ENCODE results near the gene RB1.
A peak's percentile ranks its signal among the peaks of the same experiment; 100 is the strongest.

RB1 gene

DNA sequence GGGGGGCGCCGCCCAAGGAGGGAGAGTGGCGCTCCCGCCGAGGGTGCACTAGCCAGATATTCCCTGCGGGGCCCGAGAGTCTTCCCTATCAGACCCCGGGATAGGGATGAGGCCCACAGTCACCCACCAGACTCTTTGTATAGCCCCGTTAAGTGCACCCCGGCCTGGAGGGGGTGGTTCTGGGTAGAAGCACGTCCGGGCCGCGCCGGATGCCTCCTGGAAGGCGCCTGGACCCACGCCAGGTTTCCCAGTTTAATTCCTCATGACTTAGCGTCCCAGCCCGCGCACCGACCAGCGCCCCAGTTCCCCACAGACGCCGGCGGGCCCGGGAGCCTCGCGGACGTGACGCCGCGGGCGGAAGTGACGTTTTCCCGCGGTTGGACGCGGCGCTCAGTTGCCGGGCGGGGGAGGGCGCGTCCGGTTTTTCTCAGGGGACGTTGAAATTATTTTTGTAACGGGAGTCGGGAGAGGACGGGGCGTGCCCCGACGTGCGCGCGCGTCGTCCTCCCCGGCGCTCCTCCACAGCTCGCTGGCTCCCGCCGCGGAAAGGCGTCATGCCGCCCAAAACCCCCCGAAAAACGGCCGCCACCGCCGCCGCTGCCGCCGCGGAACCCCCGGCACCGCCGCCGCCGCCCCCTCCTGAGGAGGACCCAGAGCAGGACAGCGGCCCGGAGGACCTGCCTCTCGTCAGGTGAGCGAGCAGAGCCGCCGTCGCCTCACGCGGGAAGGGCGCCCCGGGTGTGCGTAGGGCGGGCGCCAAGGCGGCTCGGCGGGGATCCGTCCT is at the start of gene RB1:
RB1 (plus strand) TSS at position 393 of the 784 bp plus-strand sequence; CDS start at position 555, 162 bp downstream.
- DNase-seq = peak; percentile 78

DNA sequence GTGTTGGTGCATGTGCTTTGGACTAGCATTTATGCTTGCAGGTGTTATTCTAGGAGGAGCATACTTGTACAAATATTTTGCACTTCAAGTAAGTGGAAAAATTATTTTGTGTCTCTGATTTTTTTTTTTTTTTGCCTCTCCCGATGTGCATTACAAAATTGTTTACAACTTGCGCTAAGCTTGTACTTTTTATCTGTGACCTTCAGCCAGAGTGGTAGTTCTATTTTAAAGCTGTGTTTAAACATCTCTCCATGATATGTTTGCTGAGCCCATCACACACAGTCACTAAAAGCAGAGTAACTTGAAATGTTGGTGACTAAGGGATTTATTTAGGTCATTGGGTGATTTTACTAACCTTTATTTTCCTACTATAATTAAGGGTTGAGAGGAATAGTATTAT is 49.7 kb upstream of the RB1 start:
- no peak for DNase-seq

DNA sequence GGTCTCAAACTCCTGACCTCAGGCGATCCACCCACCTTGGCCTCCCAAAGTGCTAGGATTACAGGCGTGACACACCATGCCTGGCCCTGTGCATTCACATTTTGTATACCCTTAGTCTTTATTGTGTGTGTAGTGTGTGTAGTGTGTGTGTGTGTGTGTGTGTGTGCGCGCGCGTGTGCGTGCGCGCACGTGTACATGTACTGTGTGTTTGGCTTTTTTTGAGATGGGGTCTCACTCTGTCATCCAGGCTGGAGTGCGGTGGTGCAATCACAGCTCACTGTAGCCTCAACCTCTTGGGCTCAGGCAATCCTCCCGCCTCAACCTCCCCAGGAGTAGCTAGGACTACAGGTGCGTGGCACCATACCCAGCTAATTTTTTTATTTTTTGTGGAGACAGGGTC is 48.5 kb upstream of the RB1 start:
- DNase-seq = no peak

DNA sequence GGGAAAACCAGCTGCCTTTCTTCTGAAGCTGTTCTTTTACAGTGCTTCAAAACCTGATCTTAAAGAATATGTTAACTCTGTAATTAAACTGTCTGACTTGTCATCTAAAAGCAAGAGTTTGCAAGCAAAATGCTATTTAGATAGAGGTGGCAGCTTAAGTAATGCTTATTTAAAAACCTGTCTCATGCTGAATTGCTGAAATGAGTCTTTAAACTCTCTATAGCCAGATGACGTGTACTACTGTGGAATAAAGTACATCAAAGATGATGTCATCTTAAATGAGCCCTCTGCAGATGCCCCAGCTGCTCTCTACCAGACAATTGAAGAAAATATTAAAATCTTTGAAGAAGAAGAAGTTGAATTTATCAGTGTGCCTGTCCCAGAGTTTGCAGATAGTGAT is 47.6 kb upstream of the RB1 start:
- DNase-seq = no peak

DNA sequence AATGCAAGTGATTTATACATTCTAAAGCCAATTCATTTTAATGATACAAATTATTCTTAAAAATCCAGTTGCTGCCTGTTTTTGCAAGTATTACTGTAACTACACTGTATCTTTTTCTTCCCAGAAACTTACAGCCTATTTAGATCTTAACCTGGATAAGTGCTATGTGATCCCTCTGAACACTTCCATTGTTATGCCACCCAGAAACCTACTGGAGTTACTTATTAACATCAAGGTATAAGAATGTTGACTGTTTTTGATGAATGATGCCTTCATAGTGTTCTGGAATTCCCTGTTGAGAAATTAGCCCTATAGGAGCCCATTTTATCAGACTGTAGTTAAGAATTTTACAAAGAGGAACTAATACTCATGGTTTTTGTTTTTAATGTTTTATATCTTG is 45.5 kb upstream of the RB1 start:
- DNase-seq = no peak

DNA sequence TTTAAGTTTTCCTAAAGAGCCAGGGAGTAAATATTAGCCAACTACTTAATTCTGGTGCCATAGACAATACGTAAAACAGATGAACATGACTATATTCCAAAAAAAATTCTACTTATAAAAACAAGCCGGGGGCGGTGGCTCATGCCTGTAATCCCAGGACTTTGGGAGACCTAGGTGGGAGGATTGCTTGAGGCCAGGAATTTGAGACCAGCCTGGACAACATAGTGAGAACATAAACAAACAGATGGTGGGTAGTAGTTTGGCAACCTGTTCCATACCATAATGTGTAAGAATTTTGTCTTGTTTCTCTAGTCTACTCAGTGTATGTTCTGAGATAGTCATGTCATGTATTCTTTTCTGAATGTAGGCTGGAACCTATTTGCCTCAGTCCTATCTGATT is 45.1 kb upstream of the RB1 start:
- no peak for DNase-seq

DNA sequence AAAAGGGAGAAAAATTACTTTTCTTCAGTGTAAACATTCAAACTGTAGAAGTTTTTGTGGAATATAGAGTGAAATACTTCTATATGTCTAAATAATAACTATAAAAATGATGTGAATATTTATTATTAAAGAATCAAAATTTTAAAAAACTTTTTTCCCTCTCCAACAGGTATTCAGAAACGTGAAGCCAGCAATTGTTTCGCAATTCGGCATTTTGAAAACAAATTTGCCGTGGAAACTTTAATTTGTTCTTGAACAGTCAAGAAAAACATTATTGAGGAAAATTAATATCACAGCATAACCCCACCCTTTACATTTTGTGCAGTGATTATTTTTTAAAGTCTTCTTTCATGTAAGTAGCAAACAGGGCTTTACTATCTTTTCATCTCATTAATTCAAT is 42.6 kb upstream of the RB1 start:
- no peak for DNase-seq

DNA sequence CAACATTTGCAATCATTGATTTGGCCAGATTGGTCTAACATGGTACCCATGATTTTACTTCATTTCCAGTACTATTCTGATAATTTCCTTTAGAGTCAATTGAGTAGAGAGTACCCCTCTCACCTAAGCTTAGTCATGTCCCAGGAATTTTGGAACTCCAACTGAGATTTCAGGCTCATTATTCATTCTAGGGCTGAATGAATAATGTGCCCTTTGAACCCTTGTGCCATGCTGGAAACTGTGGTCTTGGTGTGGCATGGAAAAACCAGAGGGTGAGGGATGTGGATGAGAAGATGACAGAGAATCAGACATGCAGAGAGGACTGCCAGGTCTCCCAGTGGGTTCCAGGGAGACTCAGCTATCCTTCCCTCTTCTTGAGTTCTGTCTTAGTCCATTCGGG is 40.4 kb upstream of the RB1 start:
- DNase-seq = no peak

DNA sequence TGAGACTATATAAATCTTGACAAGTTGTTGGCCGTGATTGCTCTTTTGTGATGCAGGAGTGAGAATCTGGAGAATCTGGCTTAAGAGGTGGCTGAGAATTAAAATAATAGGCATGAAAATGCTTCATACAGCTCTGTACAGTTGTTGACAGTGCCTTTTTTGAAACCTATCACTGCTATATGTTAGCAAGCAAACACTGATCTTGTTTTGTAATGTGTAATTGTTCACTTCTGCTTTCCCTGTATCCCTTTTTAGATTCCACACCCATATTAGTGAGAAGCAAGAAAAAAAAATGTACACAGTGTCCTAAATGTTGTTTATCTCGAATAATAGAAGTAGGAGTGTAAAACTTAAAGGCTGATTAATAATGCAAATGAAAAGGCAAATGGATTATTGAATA is 39.5 kb upstream of the RB1 start:
- DNase-seq = no peak

DNA sequence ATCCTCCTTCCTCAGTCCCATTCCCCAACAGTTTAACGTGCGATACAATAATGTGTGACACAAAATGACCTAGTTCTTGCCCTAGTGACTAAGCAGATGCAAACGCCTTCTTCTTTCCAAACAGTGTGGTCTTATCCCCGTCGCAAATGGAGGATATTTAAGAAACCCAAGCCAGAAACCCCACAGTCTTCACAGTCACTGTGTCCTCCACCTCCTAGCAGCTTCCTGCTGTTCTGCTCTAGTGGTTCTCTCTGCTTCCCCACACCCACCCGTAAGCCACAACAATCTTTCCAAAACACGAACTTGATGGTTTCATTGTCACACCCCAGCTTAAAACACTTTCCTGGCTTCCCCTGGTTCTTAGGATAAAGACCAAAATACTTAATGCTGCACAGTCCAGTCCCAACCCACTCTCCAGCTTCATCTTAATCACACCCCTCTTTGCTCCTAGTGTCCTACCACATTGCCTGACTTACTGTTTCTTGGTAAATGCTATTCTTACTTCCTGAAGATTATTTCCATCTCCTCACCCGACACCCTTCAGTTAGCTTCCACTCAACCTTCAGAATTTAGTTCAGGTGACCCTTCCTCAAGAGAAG is 38.2 kb upstream of the RB1 start:
- DNase-seq = no peak

DNA sequence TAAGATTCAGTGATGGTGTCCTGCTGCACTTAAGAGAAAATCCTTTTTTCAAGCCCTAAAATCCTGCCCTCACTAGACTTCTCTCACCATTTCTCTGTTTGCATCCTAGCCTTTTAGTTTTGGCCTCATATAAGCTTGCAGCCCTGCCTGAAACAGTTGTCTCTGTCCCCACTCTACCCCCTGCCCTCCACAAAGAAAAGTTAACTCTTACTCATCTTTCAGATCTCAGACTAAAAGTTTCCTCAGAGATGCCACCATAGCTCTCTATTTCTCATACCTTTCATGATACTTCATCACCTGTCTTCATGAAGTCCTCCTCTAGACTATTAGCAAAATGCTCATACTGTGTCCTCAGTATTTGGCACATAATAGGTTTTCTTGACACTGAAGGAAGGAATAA is 37.4 kb upstream of the RB1 start:
- no peak for DNase-seq

DNA sequence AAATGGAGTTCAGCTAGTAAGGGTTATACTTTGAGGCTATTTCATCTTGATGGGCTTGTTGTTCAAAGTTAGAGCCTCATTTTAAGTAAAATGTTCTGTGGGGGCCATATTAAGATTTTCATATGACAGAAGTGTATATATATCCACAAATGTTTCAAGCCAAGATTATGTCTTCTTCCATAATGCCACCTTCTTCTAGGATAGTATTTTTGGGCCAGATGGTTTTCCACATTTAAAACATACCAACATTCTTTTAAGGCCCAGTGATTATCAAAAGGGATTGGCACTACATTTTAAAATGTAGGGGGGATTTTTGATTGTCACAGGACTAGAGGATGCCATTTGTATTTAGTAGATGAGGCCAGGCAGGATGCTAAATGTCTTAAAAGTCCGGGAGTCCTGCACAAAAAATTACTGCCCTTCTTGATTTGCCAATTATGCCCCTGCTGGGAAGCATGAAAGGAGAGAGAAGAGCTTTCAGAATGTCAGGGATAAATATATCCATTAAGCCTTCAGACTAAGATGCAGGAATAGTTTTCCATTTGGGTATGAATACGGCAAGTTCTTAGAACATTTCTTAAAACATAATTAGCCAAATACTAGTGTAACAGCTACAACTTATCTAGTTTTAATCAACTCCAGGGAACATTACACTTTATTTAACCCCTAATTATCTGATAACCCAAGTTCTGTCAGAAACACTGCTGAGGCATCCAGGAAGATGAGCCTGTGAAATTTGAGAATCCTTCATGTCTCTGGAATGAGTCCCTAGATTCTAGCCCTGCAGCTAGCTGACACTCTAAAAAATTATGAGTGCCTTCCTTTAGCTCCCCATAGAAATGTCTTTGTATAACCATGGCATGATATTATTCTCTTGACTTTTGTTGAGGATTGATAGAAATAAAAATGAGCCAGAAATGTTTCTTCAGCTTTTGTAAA is 36.6 kb upstream of the RB1 start:
- DNase-seq = no peak

DNA sequence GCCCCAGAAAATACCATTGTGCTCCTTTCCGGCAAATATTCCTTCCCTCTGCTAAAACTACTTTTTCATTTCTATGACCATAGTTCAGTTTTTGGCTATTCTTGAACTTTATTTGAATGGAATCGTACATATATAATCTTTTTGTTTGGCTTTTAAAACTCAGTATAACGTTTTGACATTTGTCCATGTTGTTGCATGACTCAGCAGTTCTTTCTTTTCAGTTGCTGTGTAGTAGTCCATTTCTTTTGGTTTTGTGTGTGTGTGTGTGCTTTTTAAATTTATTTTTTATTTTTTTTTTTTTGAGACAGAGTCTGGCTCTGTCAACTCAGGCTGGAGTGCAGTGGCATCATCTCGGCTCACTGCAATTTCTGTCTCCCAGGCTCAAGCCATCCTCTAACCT is 35.5 kb upstream of the RB1 start:
- DNase-seq = no peak

DNA sequence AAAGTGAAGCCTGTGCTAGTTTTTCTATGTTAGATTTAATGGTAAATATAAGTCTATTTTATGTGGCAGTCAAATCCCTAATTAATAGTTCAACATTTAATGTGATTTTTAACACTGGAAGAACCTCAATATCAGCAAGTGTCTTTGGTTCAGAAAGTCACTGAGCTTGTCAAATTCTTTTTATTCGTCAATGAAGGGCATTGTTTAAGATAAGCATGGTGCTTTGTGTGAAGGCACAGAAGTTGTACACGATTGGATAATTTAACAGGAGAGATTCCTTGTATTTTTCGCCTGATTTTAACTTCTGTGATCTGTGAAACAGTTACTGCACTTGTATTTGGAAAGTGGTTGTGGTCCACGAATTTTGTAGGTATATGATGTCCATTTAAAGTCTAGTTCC is 30.2 kb upstream of the RB1 start:
- no peak for DNase-seq

DNA sequence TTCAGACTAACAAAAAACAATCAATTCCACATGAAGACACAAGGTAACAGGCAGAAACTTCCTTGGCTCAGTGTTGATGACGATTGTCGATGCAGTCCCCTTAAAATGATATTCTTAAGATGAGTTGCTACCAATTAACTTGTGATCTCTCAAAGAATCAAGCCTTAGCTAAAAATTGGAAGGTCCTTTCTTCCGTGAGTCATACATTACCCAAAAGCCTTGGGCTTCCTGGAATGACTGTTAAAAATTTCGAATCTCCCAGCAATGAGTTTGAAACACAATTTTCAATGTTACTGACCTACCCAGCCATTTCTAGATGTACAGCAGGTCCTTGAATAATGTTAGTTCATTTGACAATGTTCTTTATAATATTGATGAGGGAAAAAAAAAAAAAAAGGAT is 28.0 kb upstream of the RB1 start:
- DNase-seq = no peak

DNA sequence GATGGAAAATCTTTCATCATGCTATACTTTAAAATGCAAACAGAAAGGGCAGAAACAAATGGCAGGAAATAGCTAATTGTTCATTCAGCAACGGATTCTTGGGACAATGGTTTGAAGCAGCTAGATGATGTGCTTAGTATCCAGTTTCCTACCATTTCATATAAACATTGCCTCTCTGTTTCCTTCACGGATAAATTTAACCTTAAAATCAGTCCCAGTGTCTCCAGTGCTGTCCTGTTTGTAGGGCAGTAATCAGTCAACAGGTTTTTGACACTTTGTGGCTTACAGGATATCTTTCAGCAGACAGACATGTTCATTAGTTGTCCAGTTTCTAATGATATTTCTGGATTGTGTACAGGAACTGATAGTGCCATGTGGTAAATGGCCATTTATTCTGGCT is 24.7 kb upstream of the RB1 start:
- DNase-seq = no peak

DNA sequence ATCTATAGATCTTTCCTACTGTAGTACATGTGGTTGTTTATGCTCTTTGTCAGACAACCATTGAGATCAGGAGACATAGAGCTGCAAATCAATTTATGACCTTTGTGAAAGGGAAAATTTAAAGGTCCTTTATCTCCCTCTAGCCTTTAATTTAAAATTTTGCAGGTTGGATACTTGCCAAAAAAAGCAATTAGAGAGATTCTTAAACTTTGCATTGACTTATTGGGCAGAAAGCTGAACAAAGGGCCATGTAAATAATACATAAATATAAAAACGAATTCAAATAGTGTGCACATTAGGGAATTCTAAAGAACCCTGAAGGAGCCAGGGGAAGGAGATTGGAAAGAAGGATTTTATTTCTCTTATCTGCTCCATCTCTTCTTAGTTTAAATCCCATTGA is 22.0 kb upstream of the RB1 start:
- DNase-seq = no peak

DNA sequence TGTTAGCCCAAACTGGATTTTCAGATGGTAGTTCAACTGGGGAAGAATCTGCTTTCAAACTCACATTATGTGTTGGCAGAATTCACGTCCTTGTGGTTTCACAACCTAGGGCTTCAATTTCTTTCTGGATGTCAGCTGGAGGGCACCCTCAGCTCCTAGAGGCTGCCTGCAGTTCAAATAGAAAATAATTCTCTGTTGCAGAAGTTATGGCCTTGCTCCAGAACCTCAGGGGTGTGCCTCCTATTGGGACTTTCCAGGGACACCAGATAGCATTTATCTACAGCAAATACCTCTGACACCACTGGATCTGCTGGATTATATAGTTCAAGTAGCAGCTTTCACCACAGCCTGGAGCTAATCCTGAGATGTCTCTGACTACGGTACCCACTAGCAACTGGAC is 11.8 kb upstream of the RB1 start:
- DNase-seq = no peak

DNA sequence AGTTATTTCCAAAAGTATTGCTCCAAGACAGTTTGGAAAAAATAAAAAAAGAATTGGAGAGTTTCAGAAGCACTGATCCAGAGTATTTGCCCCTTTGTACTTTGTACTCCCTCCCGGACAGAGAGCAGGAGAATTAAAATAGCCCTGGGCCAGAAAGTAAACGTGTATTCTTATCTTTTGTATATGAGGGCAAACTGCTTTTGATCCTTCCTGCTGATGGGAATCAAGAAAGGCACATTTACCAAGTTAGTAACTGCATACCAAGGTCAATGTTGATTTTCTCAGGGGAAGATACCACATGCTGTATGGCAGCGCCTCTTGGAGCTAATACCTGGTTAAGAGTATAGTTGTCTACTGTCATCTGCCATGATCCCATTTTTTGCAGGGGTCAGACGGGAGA is 10.9 kb upstream of the RB1 start:
- no peak for DNase-seq

DNA sequence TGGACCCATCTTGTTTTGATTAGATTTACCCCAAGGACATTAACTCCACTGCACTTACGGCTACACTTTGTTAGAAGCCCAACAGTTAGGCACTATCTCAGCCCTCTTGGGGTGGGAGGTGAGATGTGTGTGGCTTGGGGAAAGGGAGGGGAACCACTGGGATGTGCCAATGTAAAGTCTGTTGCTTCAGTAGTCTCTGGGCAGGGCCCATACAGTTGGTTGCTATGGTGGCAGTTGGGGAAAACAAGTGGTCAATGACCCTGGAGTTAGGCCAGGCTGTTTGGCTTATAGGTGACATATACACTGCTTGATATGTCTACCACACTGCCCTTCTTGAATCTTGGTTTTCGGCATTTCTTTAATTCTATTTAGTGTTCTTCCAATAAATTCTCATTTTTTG is 8.9 kb upstream of the RB1 start:
- no peak for DNase-seq

DNA sequence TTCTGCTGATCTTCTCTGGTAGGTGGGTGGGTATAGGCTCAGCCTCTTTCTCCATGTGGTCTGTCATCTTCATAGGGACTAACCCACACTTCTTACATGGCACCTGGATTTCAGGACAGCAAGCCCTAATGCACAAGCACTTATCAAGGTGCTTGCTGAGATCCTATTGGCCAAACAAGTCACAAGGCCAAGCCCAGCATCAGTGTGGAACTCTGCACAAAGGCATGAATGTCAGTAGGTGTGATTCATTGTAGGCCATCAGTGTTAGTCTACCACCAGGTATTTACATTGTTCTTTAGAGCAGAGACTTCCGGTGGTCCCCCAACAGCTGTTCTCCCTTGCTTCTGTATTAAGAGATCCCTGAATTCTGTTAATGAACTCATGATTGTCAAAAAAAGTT is 8.3 kb upstream of the RB1 start:
- DNase-seq = no peak

DNA sequence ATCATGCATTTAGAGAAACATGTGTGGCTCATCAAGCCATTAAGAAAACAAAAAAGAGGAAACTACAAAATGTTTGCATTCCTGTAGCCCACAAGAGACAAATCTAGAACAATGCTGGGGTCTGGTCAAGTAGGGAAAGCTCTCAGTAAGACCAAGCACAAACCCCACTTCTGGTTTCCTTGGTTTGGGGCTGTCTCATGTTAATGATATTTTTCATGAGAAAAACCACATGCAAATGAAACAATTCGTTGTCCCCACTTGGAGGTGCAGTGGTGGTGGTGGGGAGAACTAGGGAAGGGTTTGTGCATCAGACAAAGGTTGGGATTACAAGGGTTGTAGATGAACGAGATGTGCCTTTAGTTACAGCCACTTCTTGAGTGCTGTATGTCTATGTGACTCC is 7.0 kb upstream of the RB1 start:
- no peak for DNase-seq

DNA sequence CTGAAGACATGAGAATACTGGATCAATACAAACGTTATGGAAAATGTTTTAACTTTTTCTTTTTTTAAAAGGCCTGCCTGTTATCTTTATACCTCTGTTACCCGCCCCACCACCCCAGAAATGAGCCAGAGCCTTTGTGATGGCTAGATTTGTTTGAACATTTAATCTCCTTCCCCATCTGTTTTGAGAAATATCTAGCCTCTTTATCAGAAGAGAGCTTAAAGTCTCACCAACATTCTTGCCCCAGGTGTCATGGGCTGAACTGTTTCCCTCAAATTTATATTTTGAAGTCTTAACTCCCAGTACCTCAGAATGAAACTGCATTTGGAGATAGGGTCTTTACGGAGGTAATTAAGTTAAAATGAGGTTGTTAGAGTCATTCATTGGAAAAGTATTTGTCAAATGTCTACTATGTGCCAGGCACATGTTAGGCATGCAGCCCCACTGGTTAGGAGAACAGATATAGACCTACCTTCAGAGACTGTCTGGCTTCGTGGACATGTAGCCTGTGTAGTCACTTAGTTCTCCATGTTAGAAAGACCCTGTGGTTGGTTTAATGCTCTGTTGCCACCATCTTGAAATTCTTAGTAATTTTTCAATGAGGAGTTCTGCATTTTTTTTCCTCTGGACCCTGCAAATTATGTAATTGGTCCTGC is 6.3 kb upstream of the RB1 start:
- DNase-seq = no peak
